Measurements from ENCODE around the gene ZNF557. TPM values are rescaled to one million over a fixed set of nuclear protein-coding genes. Genes with fewer than 3 reads are reported as not detected.

ZNF557 gene
- total RNA-seq (2022; extraction: Qiagen RNA extraction; ENCODE audit: low read depth), result 2.4 to 3.3 TPM (median 3.0 TPM) in 5 replicates

GRCh38 chr19:7069042-7069903 is at the start of gene ZNF557:
Gene ZNF557 (plus strand): TSS chr19:7069703. CDS start chr19:7075075, 5,372 bp downstream.

GRCh38 chr19:7021331-7021730 is 48.2 kb upstream of the ZNF557 start, which contains the start of gene MBD3L2B:
Gene MBD3L2B (minus strand): TSS chr19:7021431. CDS start chr19:7021397, 34 bp downstream.

DNA sequence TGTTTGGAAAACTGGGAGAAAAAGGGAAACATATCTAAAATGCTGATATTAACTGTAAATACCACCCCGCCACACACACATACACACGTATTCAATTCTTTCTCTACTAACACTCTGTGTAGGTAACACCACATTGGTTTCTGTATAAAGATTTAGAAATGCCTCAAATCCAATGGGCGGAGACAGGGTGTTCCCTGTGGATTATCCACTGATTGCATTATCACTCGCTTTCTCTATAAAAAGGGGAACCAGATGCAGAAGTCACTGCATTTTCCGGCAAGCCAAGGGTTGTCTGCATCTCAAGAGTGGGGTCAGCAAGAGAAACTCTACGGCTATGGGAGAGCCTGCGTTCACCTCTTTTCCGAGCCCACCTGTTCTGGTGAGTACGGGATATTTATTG is 39.2 kb upstream of the ZNF557 start, which contains the start of gene MBD3L5:
TSS of gene MBD3L5 (plus strand) at position 301 of the 400 bp plus-strand sequence. CDS start at position 335, 34 bp downstream.

DNA sequence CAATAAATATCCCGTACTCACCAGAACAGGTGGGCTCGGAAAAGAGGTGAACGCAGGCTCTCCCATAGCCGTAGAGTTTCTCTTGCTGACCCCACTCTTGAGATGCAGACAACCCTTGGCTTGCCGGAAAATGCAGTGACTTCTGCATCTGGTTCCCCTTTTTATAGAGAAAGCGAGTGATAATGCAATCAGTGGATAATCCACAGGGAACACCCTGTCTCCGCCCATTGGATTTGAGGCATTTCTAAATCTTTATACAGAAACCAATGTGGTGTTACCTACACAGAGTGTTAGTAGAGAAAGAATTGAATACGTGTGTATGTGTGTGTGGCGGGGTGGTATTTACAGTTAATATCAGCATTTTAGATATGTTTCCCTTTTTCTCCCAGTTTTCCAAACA is 29.4 kb upstream of the ZNF557 start, which contains the start of gene MBD3L4:
TSS of gene MBD3L4 (minus strand) at position 101 of the 400 bp plus-strand sequence. CDS start at position 66, 35 bp downstream.

GRCh38 chr19:7049021-7049420 is 20.5 kb upstream of the ZNF557 start, which contains the start of gene MBD3L2:
Gene MBD3L2 (plus strand): TSS chr19:7049321. CDS start chr19:7049374, 53 bp downstream.

GRCh38 chr19:7058576-7058975 is 10.9 kb upstream of the ZNF557 start, which contains the start of gene MBD3L3:
Gene MBD3L3 (minus strand): TSS chr19:7058676. CDS start chr19:7058605, 71 bp downstream.

Other genes with a start within 250 kb of the ZNF557 start
- gene ADGRE1, start 182.1 kb upstream of the ZNF557 start, total RNA-seq (2022; extraction: Qiagen RNA extraction; ENCODE audit: low read depth), result 4.6 to 6.8 TPM (median 5.3 TPM) in 5 replicates
- not detected in 5 replicates for gene MBD3L2B, start 48.3 kb upstream of the ZNF557 start, total RNA-seq (2022; extraction: Qiagen RNA extraction; ENCODE audit: low read depth)
- gene MBD3L5, start 39.1 kb upstream of the ZNF557 start, total RNA-seq (2022; extraction: Qiagen RNA extraction; ENCODE audit: low read depth), result not detected in 5 replicates
- gene MBD3L4, start 29.5 kb upstream of the ZNF557 start, total RNA-seq (2022; extraction: Qiagen RNA extraction; ENCODE audit: low read depth), result not detected in 5 replicates
- gene MBD3L2, start 20.4 kb upstream of the ZNF557 start, total RNA-seq (2022; extraction: Qiagen RNA extraction; ENCODE audit: low read depth), result not detected in 5 replicates
- not detected in 5 replicates for gene MBD3L3, start 11.0 kb upstream of the ZNF557 start, total RNA-seq (2022; extraction: Qiagen RNA extraction; ENCODE audit: low read depth)
- gene INSR, start 224.7 kb downstream of the ZNF557 start, total RNA-seq (2022; extraction: Qiagen RNA extraction; ENCODE audit: low read depth), result 2.4 to 3.1 TPM (median 2.9 TPM) in 5 replicates